DOHH2 (cell line): ENCODE data around the gene PAQR8.

Experiments used
- H3F3A ChIP-seq: fragments of 200-600 bp; sonication (generic), shearing (Covaris generic); 2 replicates; pipeline ENCODE4 v1.6.0; 2016; ENCODE audit warnings: antibody characterized with exemption, mild to moderate bottlenecking; ENCODE audit not compliant: control insufficient read depth, insufficient read depth
- H3K27ac ChIP-seq: fragments of 200-600 bp; sonication (generic); 2 replicates; pipeline ENCODE4 v1.5.1; 2014; ENCODE audit warnings: low read depth, mild to moderate bottlenecking, low read length, moderate library complexity
- H3K27me3 ChIP-seq: fragments of 200-600 bp; sonication (generic); 2 replicates; pipeline ENCODE4 v1.6.1; 2014; ENCODE audit warnings: mild to moderate bottlenecking, low read length, mixed read lengths; ENCODE audit not compliant: control insufficient read depth
- H3K36me3 ChIP-seq: fragments of 200-600 bp; sonication (generic); 2 replicates; pipeline ENCODE4 v1.6.1; 2014; ENCODE audit warnings: mild to moderate bottlenecking, low read length, moderate library complexity, mixed read lengths; ENCODE audit not compliant: control insufficient read depth
- H3K4me1 ChIP-seq: fragments of 200-600 bp; sonication (generic); 2 replicates; pipeline ENCODE4 v1.6.1; 2014; ENCODE audit warnings: mild to moderate bottlenecking, low read length, mixed read lengths; ENCODE audit not compliant: control insufficient read depth
- H3K4me2 ChIP-seq: fragments of 200-600 bp; sonication (generic); 2 replicates; pipeline ENCODE4 v1.6.0; 2014; ENCODE audit warnings: mild to moderate bottlenecking, low read length, moderate library complexity
- H3K4me3 ChIP-seq: fragments of 200-600 bp; sonication (generic); 2 replicates; pipeline ENCODE4 v1.5.1; 2014; ENCODE audit warnings: mild to moderate bottlenecking, low read length, mixed read lengths
- H3K79me2 ChIP-seq: fragments of 200-600 bp; sonication (generic); 2 replicates; pipeline ENCODE4 v1.6.1; 2014; ENCODE audit warnings: mild to moderate bottlenecking, low read length, mixed read lengths; ENCODE audit not compliant: control insufficient read depth
- H3K9me2 ChIP-seq: fragments of 200-600 bp; sonication (generic); replicated peaks from 2 replicates; pipeline ENCODE4 v1.6.1; 2014; ENCODE audit warnings: mild to moderate bottlenecking, low read length, mixed read lengths; ENCODE audit not compliant: control insufficient read depth
- H3K9me3 ChIP-seq: fragments of 200-600 bp; sonication (generic); 2 replicates; pipeline ENCODE4 v1.6.1; 2014; ENCODE audit warnings: antibody characterized with exemption, low read length, mixed read lengths; ENCODE audit not compliant: control insufficient read depth, insufficient read depth
- H4K20me1 ChIP-seq: fragments of 200-600 bp; sonication (generic); 2 replicates; pipeline ENCODE4 v1.6.0; 2014; ENCODE audit warnings: low read depth, mild to moderate bottlenecking, antibody characterized with exemption, low read length, moderate library complexity; ENCODE audit not compliant: control insufficient read depth, insufficient read depth
- EZH2phosphoT487 ChIP-seq: fragments of 200-600 bp; sonication (generic); IDR thresholded peaks from 2 replicates; pipeline ENCODE4 v1.6.1; 2017; ENCODE audit warnings: borderline replicate concordance, mild to moderate bottlenecking, antibody characterized with exemption, low read length, moderate library complexity, mixed read lengths
- TF ChIP-seq, protein P1 (sequence below): fragments of 200-600 bp; sonication (generic); IDR thresholded peaks from one replicate; pipeline ENCODE4 v1.5.1; 2014; ENCODE audit warnings: antibody characterized with exemption, mild to moderate bottlenecking, low read depth, low read length; ENCODE audit not compliant: poor library complexity, severe bottlenecking

Gene PAQR8

DNA sequence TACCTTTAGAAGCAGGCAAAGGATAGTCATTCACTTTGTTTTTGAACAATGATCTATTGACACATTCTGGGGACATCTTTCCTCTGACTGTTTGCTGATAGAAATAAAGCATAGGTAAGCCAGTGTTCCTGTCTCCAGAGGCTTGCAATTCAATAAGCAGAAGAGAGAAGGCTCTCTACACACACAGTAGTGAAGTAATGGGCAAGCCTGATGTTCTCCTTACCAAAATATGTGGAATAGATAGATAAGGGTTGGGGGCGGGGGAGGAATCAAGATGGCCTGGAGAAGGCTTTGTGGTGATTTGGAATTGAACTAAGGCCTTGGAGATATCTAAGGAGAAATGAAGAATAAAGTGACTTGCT lies 27.3 kb downstream of the PAQR8 start:
- no peak overlapping the region for H3K27ac ChIP-seq
- peaks cover 5% of the 10 kb centered on the region; the same call in 1 of the 2 replicates for H3K27me3 ChIP-seq
- H4K20me1 ChIP-seq = no peaks in the 10 kb centered on the region
- H3K4me2 ChIP-seq = no peak overlapping the region
- H3K4me1 ChIP-seq = peaks cover 12% of the 10 kb centered on the region
- TF ChIP-seq EZH2phosphoT487 = no peak
- TF ChIP-seq, protein P1, sequence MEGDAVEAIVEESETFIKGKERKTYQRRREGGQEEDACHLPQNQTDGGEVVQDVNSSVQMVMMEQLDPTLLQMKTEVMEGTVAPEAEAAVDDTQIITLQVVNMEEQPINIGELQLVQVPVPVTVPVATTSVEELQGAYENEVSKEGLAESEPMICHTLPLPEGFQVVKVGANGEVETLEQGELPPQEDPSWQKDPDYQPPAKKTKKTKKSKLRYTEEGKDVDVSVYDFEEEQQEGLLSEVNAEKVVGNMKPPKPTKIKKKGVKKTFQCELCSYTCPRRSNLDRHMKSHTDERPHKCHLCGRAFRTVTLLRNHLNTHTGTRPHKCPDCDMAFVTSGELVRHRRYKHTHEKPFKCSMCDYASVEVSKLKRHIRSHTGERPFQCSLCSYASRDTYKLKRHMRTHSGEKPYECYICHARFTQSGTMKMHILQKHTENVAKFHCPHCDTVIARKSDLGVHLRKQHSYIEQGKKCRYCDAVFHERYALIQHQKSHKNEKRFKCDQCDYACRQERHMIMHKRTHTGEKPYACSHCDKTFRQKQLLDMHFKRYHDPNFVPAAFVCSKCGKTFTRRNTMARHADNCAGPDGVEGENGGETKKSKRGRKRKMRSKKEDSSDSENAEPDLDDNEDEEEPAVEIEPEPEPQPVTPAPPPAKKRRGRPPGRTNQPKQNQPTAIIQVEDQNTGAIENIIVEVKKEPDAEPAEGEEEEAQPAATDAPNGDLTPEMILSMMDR = no peak
- peaks cover 3% of the 10 kb centered on the region; the same call in 1 of the 2 replicates for H3K9me3 ChIP-seq
- no peaks in the 10 kb centered on the region for H3K79me2 ChIP-seq
- no peak overlapping the region for H3K4me3 ChIP-seq
- no peaks in the 10 kb centered on the region for H3K9me2 ChIP-seq
- no peaks in the 10 kb centered on the region for H3K36me3 ChIP-seq
- H3F3A ChIP-seq = no peaks in the 10 kb centered on the region

DNA sequence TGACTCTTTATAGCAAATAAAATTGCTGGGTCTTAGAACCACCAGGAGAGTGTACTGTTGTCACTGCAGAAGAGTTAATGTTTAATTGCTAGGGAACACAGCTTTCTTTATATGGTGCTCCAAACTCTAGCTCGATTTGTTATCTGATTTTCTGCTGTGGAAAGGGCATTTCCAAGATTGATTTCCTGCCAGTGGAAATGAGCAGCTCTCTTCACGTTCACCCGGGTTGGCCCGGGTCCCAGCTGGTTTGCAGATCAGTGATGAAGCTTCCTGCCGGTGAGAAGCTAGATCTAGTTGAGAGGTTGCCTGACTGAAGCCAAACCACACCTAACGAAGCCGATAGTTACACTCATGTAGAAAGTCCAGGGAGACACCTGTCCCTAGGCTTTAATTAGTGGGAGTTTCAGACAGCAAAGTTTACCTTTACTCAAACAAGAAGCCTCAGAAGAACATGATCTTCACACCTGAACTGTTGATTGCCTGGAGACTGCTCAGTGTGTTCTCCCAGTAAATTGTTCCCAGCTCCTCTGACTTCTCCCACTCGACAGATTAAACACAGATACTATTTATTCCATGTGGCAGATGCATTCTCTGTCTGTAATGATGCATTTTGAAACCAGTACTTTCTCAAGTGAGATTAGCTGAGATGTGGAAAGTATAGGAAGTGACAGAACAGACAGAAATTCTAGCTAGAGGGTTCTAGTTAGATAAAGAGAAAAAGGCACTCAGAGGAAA lies 27.8 kb downstream of the PAQR8 start:
- Histone ChIP-seq H3K4me2 (no peak overlapping the region), H4K20me1 (no peaks in the 10 kb centered on the region), H3K27me3 (peaks cover 5% of the 10 kb centered on the region; the same call in 1 of the 2 replicates), H3K4me3 (no peak overlapping the region), H3F3A (no peaks in the 10 kb centered on the region), H3K79me2 (no peaks in the 10 kb centered on the region), H3K36me3 (no peaks in the 10 kb centered on the region), H3K27ac (no peak overlapping the region), H3K4me1 (peaks cover 12% of the 10 kb centered on the region), H3K9me3 (peaks cover 3% of the 10 kb centered on the region; the same call in 1 of the 2 replicates), H3K9me2 (no peaks in the 10 kb centered on the region)
- TF ChIP-seq, protein P1 = no peak
- TF ChIP-seq EZH2phosphoT487 = no peak

DNA sequence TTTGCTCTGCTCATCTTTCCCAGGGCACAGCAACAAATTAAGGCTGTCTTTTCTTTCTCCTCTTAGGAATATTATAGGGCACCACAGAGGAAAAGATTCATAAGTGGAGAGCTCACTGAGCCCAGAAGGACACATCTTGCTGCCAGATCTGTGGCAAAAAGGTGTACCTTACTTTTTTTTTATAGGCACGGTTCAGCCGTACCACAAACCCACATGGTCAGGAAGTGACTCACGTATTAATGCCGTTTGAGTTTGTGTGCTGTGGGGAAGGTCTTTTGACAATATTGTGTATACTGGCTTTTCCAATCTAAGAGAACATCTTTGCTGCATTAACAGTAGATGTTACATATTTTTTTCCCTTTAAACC lies 28.4 kb downstream of the PAQR8 start:
- Histone ChIP-seq H3K4me2 (0 out of 2 replicates have a peak overlapping the region, but pooled peaks have one; percentile 5), H3F3A (no peaks in the 10 kb centered on the region), H3K4me1 (peaks cover 12% of the 10 kb centered on the region), H4K20me1 (no peaks in the 10 kb centered on the region), H3K4me3 (no peak overlapping the region), H3K27me3 (peaks cover 5% of the 10 kb centered on the region; the same call in 1 of the 2 replicates), H3K9me3 (peaks cover 3% of the 10 kb centered on the region; the same call in 1 of the 2 replicates), H3K27ac (no peak overlapping the region), H3K79me2 (no peaks in the 10 kb centered on the region), H3K9me2 (no peaks in the 10 kb centered on the region), H3K36me3 (no peaks in the 10 kb centered on the region)
- TF ChIP-seq EZH2phosphoT487 = no peak
- TF ChIP-seq, protein P1 = no peak
